AG04449 (cell line): ENCODE data around the gene TMEM140.

Experiments
- CTCF ChIA-PET: fragments of 350-600 bp; formaldehyde crosslinking; extraction: SDS; loops from one replicate; lab custom pipeline; 2021; ENCODE audit warnings: antibody characterized with exemption; lab: Yijun Ruan, JAX
- POLR2A ChIA-PET: fragments of 400-600, 350-600 bp; formaldehyde crosslinking; extraction: SDS; loops from one replicate; lab custom pipeline; 2020; ENCODE audit warnings: antibody characterized with exemption, inconsistent platforms; lab: Yijun Ruan, JAX
- DNase-seq: peaks from one replicate; pipeline ENCODE4 v3.0.0-alpha.2; 2010; ENCODE audit warnings: low read depth, low spot score
- H3K4me3 ChIP-seq: 2 replicates; pipeline ENCODE4 v1.5.1; 2011; ENCODE audit warnings: low read depth, mild to moderate bottlenecking, control low read depth, low read length
- CTCF ChIP-seq: IDR thresholded peaks from one replicate; pipeline ENCODE4 v1.5.1; 2011; ENCODE audit warnings: mild to moderate bottlenecking, moderate library complexity, low read length, control low read depth, inconsistent platforms; ENCODE audit not compliant: insufficient read depth; ENCODE audit errors: missing control alignments

The TMEM140 gene

GRCh38 chr7:135205850-135206249, 58.0 kb downstream of the TMEM140 start:
- ChIA-PET CTCF (interaction anchor here (1.4 to 1.5 kb wide), 2 partner anchors 10 to 35 kb away, joined by 3 to 5 read pairs; partner anchors contain the start of gene CYREN), POLR2A (no interaction called here)
- DNase-seq: no peak

GRCh38 chr7:135206941-135207391, 59.1 kb downstream of the TMEM140 start:
- POLR2A ChIA-PET: no interaction called here
- DNase-seq: no peak
- CTCF ChIA-PET: no interaction called here
- no peak overlapping the region for H3K4me3 ChIP-seq
- TF ChIP-seq CTCF: no peak

More at GRCh38 chr7:135205850-135206249, 58.0 kb downstream of the TMEM140 start:
- H3K4me3 ChIP-seq: no peak overlapping the region
- TF ChIP-seq CTCF: no peak

- DNase-seq: no peak
These were observed 59.7 kb downstream of the TMEM140 start for GRCh38 chr7:135207406-135208101.

GRCh38 chr7:135208102-135208793, 60.4 kb downstream of the TMEM140 start:
- no peak overlapping the region for H3K4me3 ChIP-seq
- POLR2A ChIA-PET: interaction anchor here (1.4 kb wide), 1 partner anchor 11 kb away, joined by 3 read pairs; no protein-coding TSS in a partner anchor
- no peak for DNase-seq
- CTCF ChIA-PET: interaction anchor here (1.1 kb wide), 1 partner anchor 13 kb away, joined by 3 read pairs; no protein-coding TSS in a partner anchor
- no peak for TF ChIP-seq CTCF

More at GRCh38 chr7:135207406-135208101, 59.7 kb downstream of the TMEM140 start:
- POLR2A ChIA-PET: no interaction called here
- TF ChIP-seq CTCF: no peak
- CTCF ChIA-PET: interaction anchor here (1.1 kb wide), 1 partner anchor 12 kb away, joined by 3 read pairs; no protein-coding TSS in a partner anchor
- no peak overlapping the region for H3K4me3 ChIP-seq

- no peak overlapping the region for H3K4me3 ChIP-seq
- no peak for DNase-seq
- POLR2A ChIA-PET: interaction anchor here (0.8 to 1.4 kb wide), 2 partner anchors 12 to 13 kb away, joined by 3 to 5 read pairs; no protein-coding TSS in a partner anchor
- CTCF ChIA-PET: interaction anchor here (1.1 kb wide), 1 partner anchor 16 kb away, joined by 3 read pairs; no protein-coding TSS in a partner anchor
- TF ChIP-seq CTCF: no peak
These were observed 61.5 kb downstream of the TMEM140 start for GRCh38 chr7:135209225-135209834.
